CD14-positive monocyte (primary cell): ENCODE data around the gene SP9. TPM values are rescaled to one million over a fixed set of nuclear protein-coding genes. Genes with fewer than 3 reads are reported as not detected.

Experiments
- DNase-seq, 3 donors: peaks; one replicate each; pipeline ENCODE4 v3.0.0-alpha.2; 2011 to 2022
- H2AFZ ChIP-seq: 2 replicates; pipeline ENCODE4 v1.6.0; 2012; ENCODE audit warnings: mild to moderate bottlenecking, low read depth, low read length, inconsistent platforms; ENCODE audit not compliant: insufficient read depth, poor library complexity, severe bottlenecking
- H3K27ac ChIP-seq, 2 donors: 1 replicate in 1 of 2; 2 replicates in 1 of 2; pipeline ENCODE4 v1.5.1; 2012 to 2013; ENCODE audit warnings: low read length in 2 of 2, control low read depth in 1 of 2, inconsistent platforms in 1 of 2, low read depth in 1 of 2, mild to moderate bottlenecking in 1 of 2
- H3K27me3 ChIP-seq, 2 donors: one replicate each; pipeline versions ENCODE4 v1.6.0 to v1.6.1; 2011 to 2013; ENCODE audit warnings: low read length in 2 of 2; ENCODE audit not compliant: control insufficient read depth in 2 of 2, insufficient read depth in 2 of 2
- H3K36me3 ChIP-seq, 2 donors: replicated peaks in 1 of 2; 1 replicate in 1 of 2; 2 replicates in 1 of 2; pipeline versions ENCODE4 v1.5.1 to v1.6.1; 2012 to 2013; ENCODE audit warnings: low read length in 2 of 2, control low read depth in 1 of 2, inconsistent platforms in 1 of 2, mild to moderate bottlenecking in 1 of 2; ENCODE audit not compliant: insufficient read depth in 2 of 2, control insufficient read depth in 1 of 2
- H3K4me1 ChIP-seq, 2 donors: 1 replicate in 1 of 2; 2 replicates in 1 of 2; pipeline versions ENCODE4 v1.5.1 to v1.6.1; 2012 to 2013; ENCODE audit warnings: low read length in 2 of 2, control low read depth in 1 of 2, inconsistent platforms in 1 of 2, mild to moderate bottlenecking in 1 of 2, moderate library complexity in 1 of 2; ENCODE audit not compliant: insufficient read depth in 2 of 2, control insufficient read depth in 1 of 2
- H3K4me2 ChIP-seq: replicated peaks from 2 replicates; pipeline ENCODE3; 2012; ENCODE audit warnings: low read length, moderate library complexity, mild to moderate bottlenecking; ENCODE audit not compliant: poor library complexity, severe bottlenecking; ENCODE audit errors: extremely low read depth
- H3K4me3 ChIP-seq, 3 experiments: fragments of 200-600 bp in 1 of 3; sonication (generic) in 1 of 3; replicated peaks in 1 of 3; 1 replicate in 2 of 3; 2 replicates in 1 of 3; pipeline ENCODE4 v1.5.1; 2011 to 2013; ENCODE audit warnings: low read length in 3 of 3, mild to moderate bottlenecking in 3 of 3, control low read depth in 2 of 3, low read depth in 2 of 3, inconsistent platforms in 1 of 3, moderate library complexity in 1 of 3
- H3K79me2 ChIP-seq: 2 replicates; pipeline ENCODE4 v1.6.0; 2012; ENCODE audit warnings: mild to moderate bottlenecking, control low read depth, inconsistent platforms, low read length, moderate library complexity; ENCODE audit not compliant: insufficient read depth
- H3K9ac ChIP-seq: 2 replicates; pipeline ENCODE4 v1.6.0; 2017; ENCODE audit warnings: low read length, mild to moderate bottlenecking; ENCODE audit not compliant: insufficient read depth, poor library complexity, severe bottlenecking
- H3K9me3 ChIP-seq, 2 donors: replicated peaks in 1 of 2; 1 replicate in 1 of 2; 2 replicates in 1 of 2; pipeline versions ENCODE4 v1.5.1 to v1.6.1; 2012 to 2013; ENCODE audit warnings: low read length in 2 of 2, control low read depth in 1 of 2; ENCODE audit not compliant: control insufficient read depth in 1 of 2, insufficient read depth in 1 of 2
- H4K20me1 ChIP-seq: 2 replicates; pipeline ENCODE4 v1.6.0; 2012; ENCODE audit warnings: mild to moderate bottlenecking, low read length, control low read depth, moderate library complexity; ENCODE audit not compliant: insufficient read depth
- H3K27ac Mint-ChIP-seq, 7 donors: one replicate each; pipeline ENCODE4 v1.8.0; 2020; ENCODE audit warnings: mild to moderate bottlenecking in 7 of 7, mixed read lengths in 7 of 7, moderate library complexity in 6 of 7, inconsistent platforms in 2 of 7
- H3K27me3 Mint-ChIP-seq, 3 donors: one replicate each; pipeline ENCODE4 v1.8.0; 2021 to 2022; ENCODE audit warnings: low read depth in 3 of 3, mild to moderate bottlenecking in 3 of 3, mixed read lengths in 3 of 3, moderate library complexity in 3 of 3, inconsistent platforms in 1 of 3
- H3K36me3 Mint-ChIP-seq, 2 donors: one replicate each; pipeline ENCODE4 v1.8.0; 2020; ENCODE audit warnings: mixed read lengths in 2 of 2, inconsistent platforms in 1 of 2, mild to moderate bottlenecking in 1 of 2
- H3K4me1 Mint-ChIP-seq: one replicate; pipeline ENCODE4 v1.8.0; 2020; ENCODE audit warnings: mild to moderate bottlenecking, mixed read lengths
- H3K4me3 Mint-ChIP-seq, 2 donors: one replicate each; pipeline ENCODE4 v1.8.0; 2020; ENCODE audit warnings: mild to moderate bottlenecking in 2 of 2, mixed read lengths in 2 of 2, moderate library complexity in 1 of 2
- H3K9me3 Mint-ChIP-seq, 7 donors: one replicate each; pipeline ENCODE4 v1.8.0; 2020 to 2022; ENCODE audit warnings: mixed read lengths in 7 of 7, mild to moderate bottlenecking in 6 of 7, moderate library complexity in 6 of 7, inconsistent platforms in 2 of 7
- CTCF ChIP-seq: fragments of 200-600 bp; IDR thresholded peaks from one replicate; pipeline ENCODE4 v1.8.0; 2022; ENCODE audit warnings: antibody characterized with exemption, mild to moderate bottlenecking
- WGBS: methylation state at CpG from one replicate; pipeline ENCODE4 v1.1.5; 2013; ENCODE audit warnings: missing lambda C conversion rate; ENCODE audit not compliant: insufficient coverage; 5-methylcytosine and 5-hydroxymethylcytosine counted together
- intact Hi-C, 2 donors: fragments of 100-400 bp; cut with micrococcal nuclease; formaldehyde crosslinking; loops; one replicate each; pipeline versions ENCODE4 v1.15.0 to v1.15.1; 2023
- polyA plus RNA-seq, 3 donors: library from polyadenylated mRNA; depleted of rRNA in 1 of 3; unstranded in 2 of 3; stranded (reverse) in 1 of 3; fragments of 300-500 nt in 2 of 3; fragments of >200 nt in 1 of 3; fragmentation: Illumina TruSeq in 2 of 3; gene quantifications; 1 replicate in 2 of 3; 2 replicates in 1 of 3; pipeline ENCODE4 v1.2.3, GENCODE V29; 2012 to 2021

Gene SP9
- polyA plus RNA-seq, 3 donors = not detected

- Histone ChIP-seq H3K9ac (no peak overlapping the region), H3K79me2 (no peaks in the 10 kb centered on the region), H3K36me3 (no peaks in the 10 kb centered on the region), H3K4me3 (peak overlapping the region in 1 of 3 experiments; percentile 39), H2AFZ (peak overlapping the region; percentile 31), H3K4me1 (peaks cover 63 to 74% of the 10 kb centered on the region in 2 donors), H4K20me1 (peaks cover 8% of the 10 kb centered on the region), H3K4me2 (peak overlapping the region; percentile 45), H3K27me3 (peaks cover 94 to 96% of the 10 kb centered on the region in 2 donors), H3K9me3 (peaks cover 0 to 46% of the 10 kb centered on the region in 2 donors), H3K27ac (no peak overlapping the region)
- intact Hi-C loops = loop anchor here (2.0 to 10.0 kb wide), 5 partner anchors 182 to 1793 kb away; partner anchors contain the start of genes HOXD12 (in 1 of the 2) and HOXD13 (in 1 of the 2)
- peaks cover 82 to 99% (median 88%) of the 10 kb centered on the region in 3 donors for H3K27me3 Mint-ChIP-seq
- TF ChIP-seq CTCF = no peak
- H3K36me3 Mint-ChIP-seq = peaks cover 5 to 20% of the 10 kb centered on the region in 2 donors
- H3K27ac Mint-ChIP-seq = peak overlapping the region in 1 of 7 donors; percentile 53
- H3K4me3 Mint-ChIP-seq = peak overlapping the region in 1 of 2 donors; percentile 87
- peak in 2 of 3 donors; percentile 48 to 49 for DNase-seq
- WGBS = 2% methylated on average over 22 of the region's 37 CpGs
- H3K4me1 Mint-ChIP-seq = peaks cover 66% of the 10 kb centered on the region
- peaks cover 0 to 36% (median 17%) of the 10 kb centered on the region in 7 donors for H3K9me3 Mint-ChIP-seq
Measured at GRCh38 chr2:174339561-174340399, 5.0 kb downstream of the SP9 start.

- Mint-ChIP-seq H3K27ac (no peak overlapping the region), H3K27me3 (peaks cover 81 to 98% (median 85%) of the 10 kb centered on the region in 3 donors)
- WGBS = 7% methylated on average over 62 of the region's 70 CpGs
Measured at GRCh38 chr2:174340400-174341292, 5.9 kb downstream of the SP9 start.

More at GRCh38 chr2:174340400-174341292, 5.9 kb downstream of the SP9 start:
- Histone ChIP-seq H4K20me1 (peaks cover 8% of the 10 kb centered on the region), H3K4me3 (peak overlapping the region in 1 of 3 experiments; percentile 39), H3K79me2 (no peaks in the 10 kb centered on the region), H3K27ac (no peak overlapping the region), H3K27me3 (peaks cover 94 to 96% of the 10 kb centered on the region in 2 donors), H3K4me1 (peaks cover 54 to 65% of the 10 kb centered on the region in 2 donors), H3K9ac (no peak overlapping the region), H3K9me3 (peaks cover 0 to 38% of the 10 kb centered on the region in 2 donors), H3K4me2 (peak overlapping the region; percentile 45), H2AFZ (peak overlapping the region; percentile 31), H3K36me3 (no peaks in the 10 kb centered on the region)
- peaks cover 0 to 32% (median 14%) of the 10 kb centered on the region in 7 donors for H3K9me3 Mint-ChIP-seq
- TF ChIP-seq CTCF = no peak
- H3K4me1 Mint-ChIP-seq = peaks cover 59% of the 10 kb centered on the region
- H3K36me3 Mint-ChIP-seq = peaks cover 3 to 15% of the 10 kb centered on the region in 2 donors
- intact Hi-C loops = loop anchor here (2.0 to 10.0 kb wide), 3 partner anchors 183 to 938 kb away; no protein-coding TSS in a partner anchor
- H3K4me3 Mint-ChIP-seq = peak overlapping the region in 1 of 2 donors; percentile 87
- peak in 1 of 3 donors; percentile 11 for DNase-seq
